Glutamatergic neuron (in vitro differentiated cells): Measurements from ENCODE around the gene CLEC18B. TPM values are rescaled to one million over a fixed set of nuclear protein-coding genes. Genes with fewer than 3 reads are reported as not detected.
"Not testable (repeated sequence)": the region's sequence is repeated elsewhere in the genome, so short reads cannot be mapped to it uniquely, and the experiment has no call there.

Source experiments
- DNase-seq: peaks from one replicate; pipeline ENCODE4 v3.0.0; 2022
- H3K27ac Mint-ChIP-seq: one replicate; pipeline ENCODE4 v1.8.0; 2020; ENCODE audit warnings: mild to moderate bottlenecking, mixed read lengths, inconsistent platforms; ENCODE audit not compliant: unreplicated experiment
- H3K27me3 Mint-ChIP-seq: one replicate; pipeline ENCODE4 v1.8.0; 2020; ENCODE audit warnings: mild to moderate bottlenecking, moderate library complexity, mixed read lengths, inconsistent platforms; ENCODE audit not compliant: unreplicated experiment
- H3K36me3 Mint-ChIP-seq: one replicate; pipeline ENCODE4 v1.8.0; 2020; ENCODE audit warnings: mild to moderate bottlenecking, mixed read lengths, inconsistent platforms; ENCODE audit not compliant: unreplicated experiment
- H3K4me1 Mint-ChIP-seq: one replicate; pipeline ENCODE4 v1.8.0; 2020; ENCODE audit warnings: mild to moderate bottlenecking, low read depth, mixed read lengths, inconsistent platforms; ENCODE audit not compliant: unreplicated experiment
- H3K4me3 Mint-ChIP-seq: one replicate; pipeline ENCODE4 v1.8.0; 2020; ENCODE audit warnings: mild to moderate bottlenecking, mixed read lengths, inconsistent platforms; ENCODE audit not compliant: unreplicated experiment
- H3K9me3 Mint-ChIP-seq: one replicate; pipeline ENCODE4 v1.8.0; 2020; ENCODE audit warnings: mild to moderate bottlenecking, moderate library complexity, mixed read lengths, inconsistent platforms; ENCODE audit not compliant: unreplicated experiment
- total RNA-seq: library from RNA; stranded (reverse); fragmentation: NEBNext Ultra II Directional; extraction: Animal tissue kit (Norgen Biotek cat#: 25700); gene quantifications from one replicate; pipeline ENCODE4 v1.2.1, GENCODE V29; 2021; ENCODE audit not compliant: unreplicated experiment

The CLEC18B gene
- total RNA-seq, 1 donor from 2014 or later, result 1.6 TPM

GRCh38 chr16:74410981-74411380 is 10.3 kb downstream of the CLEC18B start:
- not testable (repeated sequence) for H3K4me1 Mint-ChIP-seq, H3K27ac Mint-ChIP-seq

GRCh38 chr16:74410057-74410957 is 11.0 kb downstream of the CLEC18B start:
- H3K4me3 Mint-ChIP-seq, H3K27me3 Mint-ChIP-seq, DNase-seq: not testable (repeated sequence)

More at GRCh38 chr16:74410981-74411380, 10.3 kb downstream of the CLEC18B start:
- not testable (repeated sequence) for H3K36me3 Mint-ChIP-seq, DNase-seq, H3K27me3 Mint-ChIP-seq, H3K9me3 Mint-ChIP-seq, H3K4me3 Mint-ChIP-seq

GRCh38 chr16:74409185-74409981 is 11.9 kb downstream of the CLEC18B start:
- not testable (repeated sequence) for DNase-seq, H3K4me3 Mint-ChIP-seq, H3K27me3 Mint-ChIP-seq, H3K9me3 Mint-ChIP-seq, H3K4me1 Mint-ChIP-seq, H3K27ac Mint-ChIP-seq, H3K36me3 Mint-ChIP-seq

More at GRCh38 chr16:74410057-74410957, 11.0 kb downstream of the CLEC18B start:
- H3K4me1 Mint-ChIP-seq, H3K27ac Mint-ChIP-seq, H3K9me3 Mint-ChIP-seq, H3K36me3 Mint-ChIP-seq: not testable (repeated sequence)

- H3K4me3 Mint-ChIP-seq, H3K4me1 Mint-ChIP-seq, H3K9me3 Mint-ChIP-seq, H3K27me3 Mint-ChIP-seq, H3K36me3 Mint-ChIP-seq, H3K27ac Mint-ChIP-seq: not testable (repeated sequence)
- DNase-seq, result peak; percentile 42
Measured at GRCh38 chr16:74407362-74407705, 13.9 kb downstream of the CLEC18B start.

- not testable (repeated sequence) for H3K27me3 Mint-ChIP-seq, H3K4me1 Mint-ChIP-seq, H3K36me3 Mint-ChIP-seq, H3K27ac Mint-ChIP-seq, H3K4me3 Mint-ChIP-seq, H3K9me3 Mint-ChIP-seq
- peak; percentile 37 for DNase-seq
Measured at GRCh38 chr16:74406600-74407361, 14.5 kb downstream of the CLEC18B start.

GRCh38 chr16:74404148-74404933 is 16.9 kb downstream of the CLEC18B start:
- not testable (repeated sequence) for H3K4me1 Mint-ChIP-seq, H3K36me3 Mint-ChIP-seq, H3K27ac Mint-ChIP-seq, DNase-seq, H3K9me3 Mint-ChIP-seq, H3K4me3 Mint-ChIP-seq, H3K27me3 Mint-ChIP-seq

GRCh38 chr16:74400238-74400637 is 21.0 kb downstream of the CLEC18B start:
- H3K4me3 Mint-ChIP-seq, H3K36me3 Mint-ChIP-seq, DNase-seq, H3K27ac Mint-ChIP-seq, H3K4me1 Mint-ChIP-seq, H3K9me3 Mint-ChIP-seq, H3K27me3 Mint-ChIP-seq: not testable (repeated sequence)

GRCh38 chr16:74398212-74398895 is 22.9 kb downstream of the CLEC18B start:
- H3K4me3 Mint-ChIP-seq, DNase-seq, H3K4me1 Mint-ChIP-seq, H3K9me3 Mint-ChIP-seq, H3K36me3 Mint-ChIP-seq, H3K27ac Mint-ChIP-seq, H3K27me3 Mint-ChIP-seq: not testable (repeated sequence)

- DNase-seq, result not testable (repeated sequence)
Measured at GRCh38 chr16:74396521-74397017, 24.7 kb downstream of the CLEC18B start.

GRCh38 chr16:74394604-74395003 is 26.7 kb downstream of the CLEC18B start:
- DNase-seq, H3K27ac Mint-ChIP-seq, H3K4me1 Mint-ChIP-seq, H3K27me3 Mint-ChIP-seq, H3K9me3 Mint-ChIP-seq, H3K4me3 Mint-ChIP-seq, H3K36me3 Mint-ChIP-seq: not testable (repeated sequence)

More at GRCh38 chr16:74396521-74397017, 24.7 kb downstream of the CLEC18B start:
- H3K27me3 Mint-ChIP-seq, H3K4me1 Mint-ChIP-seq, H3K4me3 Mint-ChIP-seq, H3K9me3 Mint-ChIP-seq, H3K27ac Mint-ChIP-seq, H3K36me3 Mint-ChIP-seq: not testable (repeated sequence)

GRCh38 chr16:74394131-74394530 is 27.1 kb downstream of the CLEC18B start:
- not testable (repeated sequence) for H3K4me1 Mint-ChIP-seq, DNase-seq, H3K36me3 Mint-ChIP-seq, H3K9me3 Mint-ChIP-seq, H3K4me3 Mint-ChIP-seq, H3K27me3 Mint-ChIP-seq, H3K27ac Mint-ChIP-seq
